NCI-H1105 (cell line): ENCODE results near the gene MTR.
"Not testable (repeated sequence)": the region's sequence is repeated elsewhere in the genome, so short reads cannot be mapped to it uniquely, and the experiment has no call there.

Experiments used
- DNase-seq: peaks from one replicate; lab custom pipeline; 2025; lab: John Stamatoyannopoulos, UW

The MTR gene

DNA sequence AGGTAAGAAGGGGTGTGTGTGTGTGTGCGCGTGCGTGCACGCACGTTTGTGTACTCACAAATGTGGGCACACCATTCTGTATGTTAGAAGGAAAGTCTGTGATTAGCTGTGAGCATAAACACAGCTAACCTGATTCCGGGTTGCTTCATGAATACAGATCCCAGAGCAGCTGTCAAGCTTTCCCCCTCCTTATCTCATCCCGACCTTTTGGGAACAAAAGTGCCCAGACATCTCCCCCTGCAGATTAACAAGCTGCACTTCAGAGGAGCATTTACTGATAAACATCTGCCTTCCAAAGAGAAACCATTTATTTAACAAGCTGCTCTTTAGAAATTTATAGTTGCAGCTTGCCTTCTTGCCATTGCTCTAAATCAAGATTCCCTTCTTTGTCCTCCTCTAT, 112.1 kb downstream of the MTR start:
- no peak for DNase-seq

DNA sequence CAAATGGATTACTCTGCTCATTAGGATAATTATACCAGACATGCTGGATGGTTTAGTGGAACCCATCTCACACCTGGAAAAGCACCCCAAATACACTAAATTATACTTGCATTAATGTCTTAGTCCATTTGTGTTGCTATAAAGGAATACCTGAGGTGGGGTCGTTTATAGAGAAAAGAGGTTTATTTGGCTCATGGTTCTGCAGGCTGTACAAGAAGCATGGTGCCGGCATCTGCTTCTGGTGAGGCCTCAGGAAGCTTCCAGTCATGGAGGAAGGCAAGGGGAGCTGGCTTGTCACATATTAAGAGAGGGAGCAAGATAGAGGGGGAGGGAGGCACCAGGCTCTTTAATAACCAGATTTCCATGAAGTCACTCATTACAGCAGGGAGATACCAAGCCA, 113.6 kb downstream of the MTR start:
- no peak for DNase-seq

DNA sequence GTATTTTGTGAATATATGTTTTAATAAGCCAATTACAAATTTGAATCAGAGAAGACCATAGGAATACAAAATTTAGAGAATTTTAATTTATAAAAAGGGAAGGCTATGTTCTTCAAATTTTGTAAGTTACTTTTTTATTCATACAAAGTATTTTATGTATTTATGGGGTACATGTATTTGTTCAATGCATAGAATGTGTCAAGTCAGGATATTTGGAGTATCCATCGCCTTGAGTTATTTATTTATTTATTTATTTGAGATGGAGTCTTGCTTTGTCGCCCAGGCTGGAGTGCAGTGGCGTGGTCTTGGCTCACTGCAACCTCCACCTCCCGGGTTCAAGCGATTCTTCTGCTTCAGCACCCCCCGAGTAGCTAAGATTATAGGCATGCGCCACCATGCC, 116.0 kb downstream of the MTR start:
- not testable (repeated sequence) for DNase-seq

DNA sequence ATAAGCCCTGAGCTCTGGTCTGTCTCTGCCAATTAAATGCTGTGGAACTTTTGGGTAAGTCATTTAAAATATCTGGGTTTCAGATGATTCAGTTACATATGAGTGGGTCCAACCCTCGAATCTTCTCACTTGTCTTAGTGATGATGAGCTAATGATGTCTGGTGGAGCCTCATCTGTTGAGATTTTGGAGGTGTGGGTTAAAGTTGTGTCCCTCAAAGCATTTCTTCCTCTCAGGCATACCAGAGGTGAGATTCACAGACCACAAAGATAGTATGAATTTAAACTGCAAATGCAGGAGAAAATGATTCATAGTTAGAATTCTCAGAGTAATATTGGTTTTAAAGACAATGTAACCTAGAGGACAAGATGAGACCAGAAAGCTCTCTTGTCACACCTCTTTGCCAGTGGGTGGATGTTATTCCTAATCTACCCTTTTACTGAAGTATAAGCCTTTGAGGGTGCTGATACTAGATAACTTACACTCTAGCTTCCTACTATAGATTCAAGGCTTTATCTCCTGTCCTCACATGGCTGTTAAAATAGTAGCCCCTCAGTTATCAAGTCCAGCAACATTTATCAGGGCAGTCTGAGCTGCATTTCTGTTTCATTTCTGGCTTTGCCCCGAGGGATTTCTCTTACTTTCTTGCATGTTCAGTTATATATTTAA, 118.4 kb downstream of the MTR start:
- no peak for DNase-seq

DNA sequence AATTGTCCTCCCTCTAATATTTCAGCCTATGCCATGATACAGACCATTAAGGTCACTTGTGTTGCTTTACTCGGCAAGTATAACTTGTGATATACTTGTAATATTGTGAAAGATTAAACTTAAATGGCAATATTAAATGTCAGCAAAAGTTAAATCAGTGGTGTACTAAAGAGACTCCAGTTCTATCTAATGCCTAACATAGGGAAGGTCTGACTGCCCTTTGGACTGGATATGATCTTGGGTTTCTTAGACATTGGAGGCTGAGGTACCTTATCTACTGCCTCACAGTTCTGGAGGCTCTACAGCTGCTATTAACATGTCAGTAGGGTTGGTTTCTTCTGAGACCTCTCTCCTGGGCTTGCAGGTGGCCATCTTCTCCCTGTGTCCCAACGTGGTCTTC, 119.3 kb downstream of the MTR start:
- DNase-seq = no peak

DNA sequence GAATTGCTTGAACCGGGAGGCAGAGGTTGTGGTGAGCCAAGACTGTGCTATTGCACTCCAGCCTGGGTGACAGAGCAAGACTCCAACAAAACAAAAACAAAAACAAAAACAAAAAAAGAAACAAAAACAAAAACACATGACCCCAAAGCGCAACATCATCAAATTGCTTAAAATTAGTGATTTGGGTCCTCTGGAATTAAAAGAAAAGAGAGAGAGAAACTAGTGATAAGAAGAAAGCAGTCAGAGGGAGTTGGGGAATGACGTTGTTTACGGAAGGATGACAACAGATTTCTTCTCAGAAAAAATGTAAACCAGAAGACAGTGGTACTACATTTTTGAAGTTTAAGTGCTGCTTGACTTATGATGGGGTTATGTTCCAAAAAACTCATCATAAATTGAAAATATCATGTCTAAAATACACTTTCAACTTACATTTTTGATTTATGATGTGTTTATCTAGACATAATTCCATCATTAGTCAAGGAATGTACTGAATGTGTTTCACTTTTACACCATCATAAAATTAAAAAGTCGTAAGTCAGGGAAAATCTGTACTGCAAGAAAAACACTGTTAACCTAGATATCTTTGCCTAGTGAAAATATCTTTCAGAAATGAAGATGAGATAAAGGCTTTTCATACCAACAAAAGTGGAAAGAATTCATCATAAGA, 121.2 kb downstream of the MTR start:
- no peak for DNase-seq

DNA sequence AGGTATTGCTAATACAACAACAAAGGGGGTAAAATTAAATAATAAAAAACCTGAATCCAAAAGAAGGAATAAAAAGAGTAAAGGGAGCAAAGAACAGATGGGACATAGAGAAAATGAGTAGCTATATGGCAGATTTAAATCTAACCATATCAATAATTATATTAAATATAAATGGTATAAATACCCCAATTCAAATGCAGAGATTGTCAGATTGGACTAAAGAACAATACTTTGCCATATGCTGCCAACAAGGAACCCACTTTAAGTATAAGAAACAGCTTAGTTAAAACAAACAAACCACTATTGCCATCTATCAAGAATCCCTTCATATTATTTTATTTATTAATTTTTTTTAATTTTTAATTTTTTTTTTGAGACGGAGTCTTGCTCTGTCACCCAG, 122.4 kb downstream of the MTR start:
- DNase-seq = no peak

DNA sequence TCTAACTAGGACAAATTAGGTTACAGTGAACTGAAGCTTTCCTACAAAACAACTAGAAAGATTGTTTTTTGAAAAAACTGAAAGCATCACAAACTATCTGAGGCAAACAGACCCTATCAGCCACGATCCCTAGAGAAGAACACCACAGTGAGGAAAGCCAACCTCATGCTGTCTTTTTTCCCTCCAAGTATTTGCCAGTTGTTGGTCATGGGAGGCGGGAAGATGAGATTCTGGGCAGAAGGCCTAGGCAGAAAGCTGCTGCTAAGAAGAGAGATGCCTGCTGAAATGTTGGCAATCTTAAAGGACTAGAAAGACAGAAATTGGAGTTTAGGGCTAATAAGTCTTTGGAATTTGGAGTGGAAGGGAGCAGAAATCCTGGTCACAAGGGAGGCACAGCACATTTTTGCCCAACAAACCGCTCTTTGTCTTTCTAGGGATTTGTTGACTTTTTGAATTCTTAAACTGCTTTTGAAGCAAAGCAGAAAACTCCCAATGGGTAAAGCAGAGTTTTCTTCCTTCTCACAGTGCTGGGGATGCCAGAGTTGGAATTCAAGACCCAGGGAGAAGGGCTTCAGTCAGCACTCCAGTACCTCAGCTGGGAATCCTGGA, 125.3 kb downstream of the MTR start:
- no peak for DNase-seq

DNA sequence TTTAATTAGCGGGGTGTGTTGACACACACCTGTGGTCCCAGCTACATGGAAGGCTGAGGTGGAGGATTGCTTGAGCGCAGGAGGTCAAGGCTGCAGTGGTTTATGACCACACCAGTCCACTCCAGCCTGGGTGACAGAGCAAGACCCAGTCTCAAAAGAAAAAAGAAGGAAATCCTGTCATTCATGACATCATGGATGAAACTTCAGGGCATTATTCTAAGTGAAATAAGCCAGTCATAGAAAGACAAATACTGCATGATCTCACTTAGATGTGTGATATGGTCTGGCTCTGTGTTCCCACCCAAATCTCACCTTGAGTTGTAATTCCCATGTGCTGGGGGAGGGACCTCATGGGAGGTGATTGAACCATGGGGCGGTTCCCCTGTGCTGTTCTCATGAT, 126.5 kb downstream of the MTR start:
- no peak for DNase-seq

DNA sequence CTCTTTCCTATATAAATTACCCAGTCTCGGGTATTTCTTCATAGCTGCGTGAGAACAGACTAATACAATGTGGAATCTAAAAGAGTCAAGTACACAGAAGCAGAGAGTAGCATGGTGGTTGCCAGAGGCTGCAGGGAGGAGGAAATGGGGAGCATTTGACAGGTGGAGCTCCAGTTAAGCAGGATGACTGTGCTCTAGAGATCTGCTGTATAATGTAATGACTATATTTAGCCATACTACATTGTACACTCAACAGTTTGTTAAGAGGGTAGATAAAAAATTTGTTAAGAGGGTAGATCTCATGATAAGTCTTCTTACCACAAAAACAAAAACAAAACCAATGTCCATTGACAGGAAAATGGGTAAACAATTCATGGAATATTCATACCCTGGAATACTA, 127.1 kb downstream of the MTR start:
- no peak for DNase-seq

DNA sequence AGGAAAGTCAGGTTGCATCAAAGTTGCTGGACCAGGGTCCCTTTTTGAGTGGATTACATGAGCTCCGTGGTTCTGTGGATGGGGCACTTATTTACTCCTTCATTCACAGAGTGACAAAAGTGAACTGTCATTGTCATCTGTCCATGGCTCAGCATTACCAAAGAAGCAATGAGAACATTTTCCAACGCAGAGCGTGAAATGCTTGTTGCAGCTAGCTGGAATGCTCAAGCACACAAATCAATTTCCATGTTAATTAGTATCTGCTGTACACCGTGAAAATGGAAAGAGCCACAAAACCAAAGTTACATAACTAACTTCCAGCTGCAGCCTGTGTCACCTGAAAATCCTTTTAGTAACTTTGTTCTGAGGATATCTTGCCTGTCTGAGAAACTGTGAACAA, 130.3 kb downstream of the MTR start:
- no peak for DNase-seq

DNA sequence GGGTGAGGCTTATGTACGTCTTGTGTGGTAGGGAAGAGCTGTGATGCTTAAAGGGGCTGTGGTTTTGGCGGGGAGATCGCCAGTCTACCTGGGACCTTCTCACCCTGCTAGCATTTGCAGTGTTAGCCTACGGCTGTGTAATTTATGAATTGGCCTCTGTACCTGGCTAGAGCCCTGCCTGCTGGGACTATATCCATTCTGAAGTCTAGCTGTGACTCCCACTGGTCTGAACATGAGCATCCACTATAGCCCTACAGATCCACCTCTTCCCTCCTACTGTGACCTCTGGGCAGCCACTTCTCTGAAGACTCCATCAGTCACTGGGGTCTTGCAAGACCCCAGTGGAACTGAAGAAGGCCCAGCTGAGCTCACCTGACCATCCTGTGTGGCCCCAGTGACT, 135.4 kb downstream of the MTR start:
- DNase-seq = no peak

DNA sequence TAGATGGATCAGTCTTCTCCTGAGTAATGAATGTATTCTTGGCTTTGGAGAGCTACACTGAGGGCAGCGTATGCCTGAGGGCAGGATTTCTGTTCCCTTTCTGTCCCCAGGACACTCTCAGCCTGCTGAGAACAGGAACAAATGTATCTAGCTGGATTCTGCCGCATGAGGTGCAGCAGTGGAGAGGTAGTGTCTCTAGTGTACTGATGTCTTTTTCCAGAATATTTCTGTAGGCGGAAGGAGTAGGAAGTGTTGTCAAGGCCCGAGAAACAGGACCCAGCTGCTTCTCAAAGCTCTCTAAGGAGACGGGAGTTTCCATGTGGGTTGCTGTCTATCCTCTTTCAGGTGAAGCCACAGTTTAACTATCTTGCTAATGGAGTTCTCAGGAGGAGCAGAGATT, 143.7 kb downstream of the MTR start:
- DNase-seq = no peak

DNA sequence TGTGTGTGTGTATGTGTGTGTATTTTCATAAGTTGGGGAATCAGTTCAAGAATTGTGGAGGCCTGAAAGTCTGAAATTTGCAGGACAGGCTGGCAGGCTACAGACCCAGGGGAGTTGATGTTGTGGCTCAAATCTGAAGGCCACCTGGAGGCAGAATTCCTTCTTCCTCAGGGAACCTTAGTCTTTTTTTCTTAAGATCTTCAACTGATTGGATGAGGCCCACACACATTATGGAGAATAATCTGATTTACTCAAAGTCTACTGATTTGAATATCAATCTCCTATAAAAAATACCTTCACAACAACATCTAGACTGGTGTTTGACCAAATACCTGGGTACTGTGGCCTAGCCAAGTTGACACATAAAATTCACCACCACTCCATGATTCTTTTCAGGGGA, 147.3 kb downstream of the MTR start:
- no peak for DNase-seq

DNA sequence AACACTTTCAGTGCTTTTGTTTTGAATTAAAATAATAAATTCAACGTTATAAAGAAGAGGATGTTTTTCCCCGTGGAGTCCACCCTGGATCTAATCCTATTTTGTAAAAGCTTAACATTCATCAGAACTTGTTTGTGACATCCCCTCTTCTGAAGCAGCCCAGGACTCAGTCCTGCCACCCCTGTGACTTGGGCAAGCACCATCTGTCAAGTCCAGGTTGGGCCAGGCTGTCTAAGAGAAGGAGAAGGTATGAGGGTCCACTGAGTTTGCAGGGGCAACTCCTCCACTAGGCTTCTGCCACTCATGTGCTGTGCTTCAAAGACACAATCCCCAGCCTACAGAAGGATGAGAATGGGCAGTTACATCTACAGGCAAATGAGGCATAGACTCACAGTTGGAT, 149.5 kb downstream of the MTR start:
- DNase-seq = no peak

DNA sequence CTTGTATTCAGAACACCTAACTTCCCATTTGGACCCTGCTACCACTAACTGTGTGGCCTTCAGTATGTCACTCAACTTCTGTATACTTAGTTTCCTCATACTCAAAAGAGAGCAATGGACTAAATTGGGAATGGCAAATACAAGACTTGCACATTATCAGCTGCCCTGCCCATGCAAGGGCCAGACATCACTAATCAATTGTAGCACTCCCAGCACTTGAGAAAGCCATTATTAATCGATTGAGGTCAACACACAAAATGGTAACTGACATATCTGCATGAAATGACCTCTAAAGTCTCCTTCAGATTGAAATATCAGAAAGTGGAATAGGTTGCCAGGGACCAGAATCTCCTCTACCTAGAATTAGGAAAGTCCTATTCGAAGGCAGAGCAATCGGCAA, 149.9 kb downstream of the MTR start:
- no peak for DNase-seq

DNA sequence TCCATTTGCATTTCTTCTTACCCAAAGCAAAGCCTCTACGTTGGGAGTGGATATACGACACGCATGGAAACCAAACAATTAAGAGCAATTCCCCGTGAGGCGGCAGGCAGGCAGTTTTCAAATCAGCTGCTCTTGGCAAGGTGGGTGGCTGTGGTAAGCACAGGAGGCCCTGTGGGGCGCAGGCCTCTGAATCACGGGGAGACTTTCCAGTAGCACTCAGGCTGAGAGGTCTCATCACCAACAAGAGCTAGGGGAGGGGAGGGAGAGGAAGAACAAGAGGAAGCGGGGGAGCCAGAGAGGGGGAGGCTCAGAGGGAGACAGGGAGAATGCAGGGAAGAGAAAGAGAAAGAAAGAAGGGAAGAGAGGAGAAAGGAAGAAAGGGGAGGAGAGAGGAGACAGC, 152.7 kb downstream of the MTR start:
- DNase-seq = no peak

DNA sequence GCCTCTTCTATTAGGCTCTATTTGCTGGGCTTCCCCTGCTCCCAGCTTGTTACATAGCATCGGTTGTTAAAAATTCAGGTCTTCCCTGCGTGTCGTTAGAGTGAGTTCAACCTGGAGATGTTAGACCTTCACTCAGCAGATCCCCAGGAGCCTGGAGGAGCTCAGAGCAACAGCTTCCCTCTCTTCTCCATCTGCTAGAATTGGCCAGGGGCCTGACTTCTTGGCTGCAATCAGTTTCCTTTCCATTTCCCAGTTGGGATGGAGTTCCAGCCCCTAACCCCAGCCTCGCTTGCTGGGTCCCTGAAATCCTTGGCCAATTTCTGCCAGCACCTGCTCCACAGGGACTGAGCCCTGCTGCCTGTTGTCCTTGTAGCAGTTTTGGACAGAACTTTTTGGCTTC, 153.3 kb downstream of the MTR start:
- no peak for DNase-seq

DNA sequence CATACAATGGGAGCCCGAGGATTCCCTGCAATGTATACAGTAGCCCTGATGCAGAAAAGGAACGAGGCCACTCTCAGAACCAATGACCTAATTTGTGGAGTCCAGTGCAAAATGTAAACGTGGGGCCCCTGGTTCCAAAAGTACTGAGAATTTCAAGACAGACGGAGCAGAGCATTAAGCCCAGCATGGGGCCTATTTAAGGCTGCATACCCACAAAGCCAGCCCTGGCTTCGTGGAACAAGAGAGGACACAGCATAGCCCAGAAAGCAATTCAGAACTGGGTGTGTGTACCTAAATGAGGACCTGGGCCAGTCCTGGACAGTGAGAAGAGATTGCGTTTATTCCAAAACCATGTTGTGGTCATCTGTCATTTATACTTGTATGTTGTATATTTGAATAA, 153.9 kb downstream of the MTR start:
- DNase-seq = no peak

DNA sequence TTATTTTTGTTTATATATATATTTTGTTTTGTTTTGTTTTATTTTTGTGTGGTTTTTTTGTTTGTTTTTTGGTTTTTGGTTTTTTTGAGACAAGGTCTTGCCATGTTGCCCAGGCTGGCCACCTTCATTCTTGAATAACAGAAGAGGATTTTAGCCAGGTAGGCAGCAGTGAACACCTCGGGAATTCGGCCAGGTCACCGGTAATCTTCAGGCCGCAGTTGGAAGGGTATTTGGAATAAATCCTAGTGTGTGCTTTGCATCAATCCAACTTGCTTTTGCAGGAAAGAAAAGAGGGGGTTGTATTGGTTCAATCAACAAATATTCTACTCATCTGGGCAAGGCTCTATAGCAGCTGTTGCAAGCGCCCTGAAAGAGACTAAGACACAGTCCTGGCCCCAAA, 155.3 kb downstream of the MTR start:
- no peak for DNase-seq

DNA sequence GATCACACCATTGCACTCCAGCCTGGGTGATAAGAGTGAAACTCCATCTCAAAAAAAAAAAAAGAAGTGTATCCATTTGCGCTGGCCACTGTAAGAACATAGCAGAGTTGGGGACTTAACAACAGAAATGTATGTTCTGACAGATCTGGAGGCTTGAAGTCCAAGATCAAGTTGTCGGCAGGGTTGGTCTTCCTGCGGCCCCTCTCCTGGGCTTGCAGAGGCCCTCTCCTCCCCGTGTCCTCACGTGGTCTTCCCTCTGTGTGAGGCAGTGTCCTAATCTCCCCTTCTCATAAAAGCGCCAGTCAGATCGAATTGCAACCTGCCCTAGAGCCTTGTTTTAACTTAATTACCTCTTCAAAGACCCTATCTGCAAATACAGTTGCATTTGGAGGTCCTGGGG, 156.6 kb downstream of the MTR start:
- no peak for DNase-seq

DNA sequence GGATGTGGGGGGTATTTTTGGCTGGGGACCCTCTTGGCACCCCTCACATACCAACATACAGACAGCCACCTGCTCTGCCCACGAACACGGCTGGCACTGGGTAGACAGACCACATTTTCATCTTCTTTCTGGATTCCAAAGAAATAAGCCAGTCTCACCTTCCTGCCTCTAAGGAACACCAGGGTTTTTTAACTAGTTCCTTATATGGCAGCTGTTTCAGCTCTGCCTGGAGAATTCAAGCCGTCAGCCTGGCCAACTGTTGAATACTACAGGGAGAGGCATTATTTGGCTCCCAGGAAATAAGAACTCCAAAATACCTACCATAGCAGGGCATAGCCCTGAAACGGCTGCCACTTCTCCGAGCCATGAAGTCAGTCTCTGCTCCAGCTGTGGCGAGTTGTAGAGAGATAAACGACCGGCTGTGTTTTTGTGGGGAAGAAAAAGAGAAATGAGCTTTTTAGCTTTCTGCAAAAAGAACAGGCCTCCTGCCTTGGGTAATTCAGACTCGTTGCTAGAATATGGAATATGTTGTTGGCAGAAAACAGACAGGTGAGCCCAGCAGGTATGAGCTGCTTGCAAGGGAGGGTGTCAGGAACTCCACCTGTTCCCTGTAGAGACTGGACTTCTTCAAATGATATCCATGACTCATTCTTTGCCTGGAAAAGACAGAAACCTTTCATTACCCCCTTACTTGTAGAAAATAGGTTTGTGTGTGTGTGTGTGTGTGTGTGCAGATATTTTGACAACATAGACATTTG, 157.3 kb downstream of the MTR start:
- no peak for DNase-seq

DNA sequence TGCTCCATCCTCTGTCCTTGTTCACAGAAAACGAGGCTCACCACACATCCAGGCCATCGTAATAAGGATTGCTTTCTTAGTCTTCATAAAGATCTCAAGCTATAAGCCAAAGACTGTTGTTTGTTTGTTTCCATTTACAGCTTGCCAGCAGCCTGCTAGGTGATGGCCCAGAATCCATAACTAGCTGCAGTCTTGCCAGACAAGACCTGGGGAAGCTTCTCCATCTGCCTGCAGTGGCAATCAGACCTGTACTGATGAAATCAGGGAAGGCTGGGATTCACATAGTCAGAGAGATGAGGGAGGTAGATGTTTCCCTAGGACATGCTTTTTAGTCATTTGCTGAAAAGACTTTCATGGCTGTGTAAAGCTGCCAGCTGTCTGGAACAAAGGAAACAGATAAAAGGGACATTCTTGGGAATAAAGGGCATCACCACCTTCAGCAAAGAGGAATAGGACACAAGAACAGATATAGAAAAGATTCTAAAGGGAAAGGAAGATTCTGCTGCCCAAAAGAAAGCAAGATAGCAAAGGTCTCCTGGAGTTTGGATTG, 158.1 kb downstream of the MTR start:
- no peak for DNase-seq
